HG03571 (cell line): Measurements from ENCODE around the gene DEPDC5.

Experiments used
- ATAC-seq: cut with Tn5 transposase; IDR thresholded peaks from one replicate; pipeline ENCODE4 v1.9.1; 2021; ENCODE audit not compliant: unreplicated experiment

Gene DEPDC5

DNA sequence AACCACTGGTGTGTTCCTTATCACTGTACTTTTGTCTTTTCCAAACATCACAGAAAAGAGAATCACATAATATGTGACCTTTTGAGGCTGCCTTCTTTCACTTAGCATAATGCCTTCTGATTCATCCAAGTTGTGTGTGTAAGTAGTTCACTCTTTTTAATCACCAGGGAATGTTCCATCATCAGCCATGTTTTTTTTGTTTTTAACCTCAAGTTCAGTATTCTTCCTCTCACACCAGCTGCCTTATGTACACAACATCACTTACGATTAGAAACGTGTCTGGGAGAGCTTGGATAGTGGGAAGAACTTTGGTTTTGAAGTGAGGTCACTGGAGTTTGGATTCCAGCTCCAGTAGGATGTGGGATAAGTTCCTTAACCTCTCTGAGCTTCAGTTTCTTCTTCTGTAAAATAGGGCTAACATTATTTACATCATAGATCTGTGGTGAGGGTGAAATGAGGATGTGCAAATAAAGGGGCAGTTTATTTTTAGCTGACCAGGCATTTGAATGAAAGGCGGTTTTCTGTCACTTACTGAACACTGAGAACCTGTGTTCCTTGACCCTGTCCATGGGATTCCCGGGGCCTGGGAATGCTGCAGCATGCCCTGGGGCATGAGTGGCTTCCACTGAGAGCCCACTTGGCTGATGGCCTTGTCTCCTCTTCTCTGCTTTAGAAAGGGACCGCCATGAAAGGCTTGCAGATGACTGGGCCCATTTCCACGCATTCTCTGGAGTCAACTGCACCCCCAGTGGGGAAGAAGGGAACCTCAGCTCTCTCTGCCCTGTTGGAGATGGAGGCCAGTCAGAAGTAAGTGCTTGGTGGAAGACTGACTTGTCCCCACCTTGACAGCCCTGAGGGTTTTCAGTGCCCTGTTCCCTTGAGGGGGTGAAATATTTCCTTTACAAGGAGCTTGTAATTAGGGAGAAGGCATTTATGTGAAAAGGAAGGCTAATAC lies 92.6 kb downstream of the DEPDC5 start:
- no peak for ATAC-seq

DNA sequence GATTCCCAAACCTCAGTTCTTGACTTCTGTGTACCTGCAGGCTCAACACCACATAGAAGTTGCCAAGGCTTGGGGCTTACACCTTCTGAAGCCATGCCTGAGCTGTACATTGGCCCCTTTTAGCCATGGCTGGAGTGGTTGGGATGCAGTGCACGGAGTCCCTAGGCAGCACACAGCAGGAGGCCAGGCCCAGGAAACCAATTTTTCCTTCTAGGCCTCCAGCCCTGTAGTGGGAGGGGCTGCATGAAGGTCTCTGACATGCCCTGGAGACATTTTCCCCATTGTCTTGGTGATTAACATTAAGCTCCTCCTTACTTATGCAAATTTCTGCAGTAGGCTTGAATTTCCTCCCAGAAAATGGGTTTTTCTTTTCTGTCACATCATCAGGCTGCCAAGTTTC lies 94.6 kb downstream of the DEPDC5 start:
- no peak for ATAC-seq

DNA sequence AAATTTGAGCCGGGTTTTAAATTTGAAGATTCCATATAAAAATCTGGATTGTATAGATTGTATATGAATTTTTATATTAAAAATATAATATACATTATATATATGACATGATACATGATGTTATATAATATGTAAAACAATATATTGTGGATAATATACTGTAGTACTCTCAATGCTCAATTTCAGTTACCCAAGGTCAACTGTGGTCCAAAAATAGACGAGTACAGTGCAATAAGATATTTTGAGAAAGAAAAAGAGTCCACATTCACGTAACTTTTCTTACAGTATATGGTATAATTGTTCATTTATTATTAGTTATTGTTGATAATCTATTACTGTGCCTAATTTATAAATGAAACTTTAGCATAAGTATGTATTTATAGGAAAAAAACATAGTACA lies 96.3 kb downstream of the DEPDC5 start:
- no peak for ATAC-seq

DNA sequence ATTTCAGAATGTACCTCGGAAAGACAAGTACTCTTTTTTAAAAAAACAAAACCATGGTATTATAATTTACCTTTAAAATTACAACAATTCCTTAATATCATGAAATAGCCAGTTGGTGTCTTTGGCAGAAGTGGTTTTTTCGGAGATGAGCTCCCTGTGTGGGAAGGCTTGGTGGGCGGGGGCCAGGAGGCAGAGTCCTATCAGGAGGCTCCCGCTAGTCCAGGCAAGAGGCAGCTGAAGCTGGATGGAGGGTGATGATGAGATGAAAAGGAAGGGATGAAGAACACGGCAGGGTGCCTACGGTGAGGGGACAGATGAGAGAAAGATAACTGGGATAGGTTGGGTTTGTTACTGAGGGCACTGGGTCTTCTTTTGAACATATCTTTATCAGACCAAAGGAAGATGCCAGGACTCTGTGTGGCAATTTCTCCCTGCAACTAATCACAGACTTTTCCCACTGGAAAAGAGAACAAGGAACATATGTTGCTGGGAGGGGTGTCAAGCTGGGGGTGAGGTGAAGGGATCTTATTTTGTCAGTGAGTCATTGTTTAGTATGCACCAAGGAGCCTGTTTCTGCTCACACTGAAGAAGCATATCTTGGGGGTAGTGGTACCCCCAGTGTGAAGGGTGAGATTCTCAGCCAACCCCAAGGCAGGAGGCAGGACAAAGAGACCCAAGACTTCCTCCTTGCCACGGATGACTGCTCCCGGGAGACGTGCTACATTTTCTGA lies 99.0 kb downstream of the DEPDC5 start:
- ATAC-seq = no peak

DNA sequence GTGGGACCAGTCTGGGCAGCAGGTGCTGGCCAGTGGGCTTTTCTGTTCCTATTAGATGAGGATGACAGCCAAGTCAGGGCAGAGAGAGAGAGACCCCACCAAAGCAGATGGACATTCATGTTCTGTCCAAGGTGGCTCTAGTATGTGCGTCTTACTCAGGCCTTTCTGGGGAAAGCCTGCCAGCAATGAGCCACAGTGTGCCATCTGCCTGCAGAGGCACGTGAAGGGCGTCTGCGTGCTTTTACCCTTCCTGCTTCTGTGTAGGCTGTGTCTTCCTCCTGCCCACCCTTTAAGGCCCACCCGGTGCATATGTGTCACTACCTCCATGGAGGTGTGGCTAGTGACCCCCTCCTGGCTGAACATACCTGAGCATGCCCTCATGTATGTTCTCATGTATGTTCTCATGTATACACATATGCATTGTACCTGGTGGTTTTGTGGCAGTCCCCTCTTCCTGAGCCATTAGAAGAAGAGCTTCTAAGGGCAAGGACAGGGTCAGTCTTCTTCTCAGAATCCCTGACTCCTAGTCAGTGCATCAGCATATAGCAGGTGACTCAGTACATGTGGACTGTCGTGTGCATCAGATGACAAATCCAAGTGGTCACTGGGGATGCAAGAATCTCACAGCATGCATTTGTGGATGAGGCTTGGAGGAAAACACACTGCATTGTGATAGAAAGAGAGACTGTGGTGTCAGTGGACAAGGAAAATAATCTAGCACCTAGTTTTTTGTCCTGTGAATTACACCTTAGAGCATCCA lies 100.1 kb downstream of the DEPDC5 start:
- no peak for ATAC-seq

DNA sequence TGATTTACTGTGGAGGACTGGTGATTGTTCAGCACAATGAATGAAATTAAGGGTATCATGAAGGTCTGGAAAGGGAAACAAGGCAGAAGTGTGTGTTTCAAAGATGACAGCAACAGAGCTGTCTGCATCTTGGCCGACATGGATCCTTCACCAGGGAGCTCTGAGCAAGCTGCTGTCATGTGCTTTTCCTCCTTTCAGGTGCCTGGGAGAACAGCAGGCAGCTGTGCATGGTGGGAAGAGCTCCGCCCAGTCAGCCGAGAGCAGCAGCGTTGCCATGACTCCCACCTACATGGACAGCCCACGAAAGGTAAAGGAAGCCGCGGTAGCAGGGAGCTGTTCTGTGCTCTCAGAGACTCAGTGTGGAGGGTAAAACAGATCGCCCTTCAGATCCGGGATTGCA lies 103.4 kb downstream of the DEPDC5 start:
- no peak for ATAC-seq

DNA sequence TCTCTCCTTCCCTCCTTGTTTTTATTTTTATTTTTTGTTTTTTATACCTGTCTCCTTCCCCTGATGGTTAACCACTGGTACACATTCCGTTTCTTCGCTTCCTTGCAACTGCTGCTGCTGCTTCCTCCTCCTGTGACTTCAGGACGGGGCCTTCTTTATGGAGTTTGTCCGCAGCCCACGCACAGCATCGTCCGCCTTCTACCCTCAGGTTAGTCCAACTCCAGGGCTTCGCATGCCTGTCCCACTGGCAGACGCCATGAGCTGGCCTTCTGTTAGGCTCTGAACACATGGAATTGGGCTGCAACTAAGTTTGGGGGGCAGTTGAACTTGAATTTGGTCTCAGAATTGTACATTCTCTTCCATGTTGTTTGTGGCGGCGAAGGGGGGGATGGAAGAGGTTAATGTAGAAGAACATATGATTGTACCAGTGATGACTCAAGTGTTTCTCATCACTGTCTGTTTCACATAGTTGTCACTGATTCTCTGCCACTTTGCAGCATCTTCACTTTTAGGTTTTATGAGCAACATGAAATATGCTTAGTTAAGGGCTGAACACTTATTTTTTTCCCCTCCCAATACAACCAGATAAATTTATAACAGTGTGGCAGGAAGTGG lies 107.5 kb downstream of the DEPDC5 start:
- no peak for ATAC-seq

DNA sequence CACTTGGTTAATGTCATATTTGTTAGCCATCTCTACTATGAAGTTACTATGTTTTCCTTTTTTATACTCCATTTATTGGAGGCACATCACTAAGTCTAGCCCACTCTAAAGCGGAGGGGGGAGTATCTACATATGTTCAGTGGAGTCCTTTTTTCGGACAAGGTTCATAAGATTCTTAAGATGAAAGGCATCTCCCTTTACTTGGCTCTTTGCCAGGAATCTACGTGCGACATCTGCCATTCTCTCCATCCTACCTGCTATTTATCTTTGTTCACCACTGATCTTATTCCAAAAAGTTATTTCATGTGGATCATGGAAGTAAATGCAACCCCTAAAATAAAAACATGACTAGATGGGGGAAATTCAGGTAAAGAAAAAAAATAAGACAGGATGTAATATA lies 113.1 kb downstream of the DEPDC5 start:
- ATAC-seq = no peak

DNA sequence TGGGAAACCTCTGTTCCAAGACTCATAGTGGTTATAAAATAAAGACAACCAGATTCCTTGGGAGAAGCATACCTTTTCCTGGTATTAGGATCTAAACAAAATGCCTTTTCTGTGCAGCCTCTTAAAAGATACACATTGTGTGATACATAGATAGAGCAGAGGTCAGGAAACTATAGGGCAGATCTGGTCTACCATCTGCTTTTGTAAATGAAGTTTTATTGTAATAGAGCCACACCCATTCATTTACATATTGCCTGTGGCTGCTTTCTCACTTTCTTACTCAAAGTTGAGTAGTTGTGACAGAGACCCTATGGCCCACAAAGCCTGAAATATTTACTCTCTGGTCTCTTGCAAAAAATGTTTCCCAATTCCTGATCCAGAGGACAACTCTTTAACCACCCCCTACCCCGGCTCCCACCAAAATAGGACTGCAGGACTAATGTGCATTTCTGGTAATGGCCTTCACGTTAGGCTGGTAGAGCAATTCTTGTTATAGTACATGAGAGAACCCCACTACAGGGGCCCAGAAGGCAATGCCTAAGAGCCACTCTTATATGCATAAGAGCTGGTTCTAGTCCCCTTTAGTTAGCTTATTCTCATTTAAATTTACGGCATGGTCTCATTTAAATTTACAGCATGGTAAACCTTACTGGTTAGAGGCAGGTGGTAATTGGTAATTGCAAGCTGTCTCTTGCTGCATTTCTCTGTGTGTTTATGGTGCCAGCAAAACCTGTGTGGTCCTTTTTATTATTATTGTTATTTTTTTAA lies 113.8 kb downstream of the DEPDC5 start:
- no peak for ATAC-seq

DNA sequence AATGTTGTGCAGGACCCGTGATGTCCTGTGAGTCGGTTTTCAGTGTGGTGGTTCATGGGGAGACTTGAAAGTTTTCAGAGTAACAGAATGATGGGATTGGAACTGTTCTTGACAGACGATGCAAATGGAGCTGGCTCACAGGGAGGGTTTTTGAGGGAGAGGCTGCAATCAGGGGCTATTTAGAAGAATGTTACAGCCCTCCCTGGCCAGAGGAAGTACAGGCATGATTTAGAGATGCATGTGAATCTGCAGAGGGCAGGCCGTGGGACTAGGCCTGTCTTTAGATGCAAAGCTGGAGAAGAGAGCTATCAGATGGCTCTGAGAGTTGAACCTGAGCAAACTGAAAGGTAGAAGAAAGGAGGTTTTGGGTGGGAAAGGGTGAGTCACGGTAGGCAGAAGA lies 115.9 kb downstream of the DEPDC5 start:
- no peak for ATAC-seq

DNA sequence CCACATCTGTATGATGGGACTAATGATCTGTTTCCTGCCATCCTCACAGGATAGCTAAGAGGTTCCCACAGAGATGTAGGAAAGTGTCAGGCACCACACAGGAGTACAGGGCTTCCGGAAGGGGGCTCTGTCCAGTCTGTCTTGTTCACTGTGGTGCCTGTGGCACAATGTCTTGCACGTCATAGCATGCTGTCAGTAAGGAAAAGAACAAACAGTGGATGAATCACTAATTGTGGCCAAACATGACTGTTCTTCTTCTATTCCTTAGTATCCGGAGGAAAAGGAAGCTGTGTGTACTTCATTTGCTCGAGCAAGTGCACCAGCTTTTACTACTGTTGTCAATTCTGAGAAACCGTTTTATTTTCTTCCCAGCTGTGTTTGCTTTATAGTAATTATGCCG lies 117.1 kb downstream of the DEPDC5 start:
- ATAC-seq = no peak

DNA sequence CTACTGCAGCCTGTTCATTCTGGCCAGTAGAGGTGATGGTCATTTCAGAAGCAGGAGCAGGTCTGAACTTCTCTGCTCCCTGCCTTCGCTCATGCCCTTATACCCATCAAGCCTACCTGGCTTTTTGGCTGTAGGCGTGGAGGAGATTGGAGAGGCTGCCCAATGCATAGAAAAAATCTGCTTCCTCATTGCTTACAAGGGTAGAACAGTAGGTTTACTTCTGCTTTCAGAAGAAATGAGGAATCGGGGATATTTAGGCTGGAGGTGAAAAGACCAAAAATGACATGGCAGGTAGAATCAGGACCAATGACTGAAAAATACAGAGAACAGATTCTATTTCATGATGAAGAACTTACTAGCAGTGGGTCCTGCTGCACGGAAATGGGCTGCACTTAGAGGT lies 117.7 kb downstream of the DEPDC5 start:
- ATAC-seq = no peak

DNA sequence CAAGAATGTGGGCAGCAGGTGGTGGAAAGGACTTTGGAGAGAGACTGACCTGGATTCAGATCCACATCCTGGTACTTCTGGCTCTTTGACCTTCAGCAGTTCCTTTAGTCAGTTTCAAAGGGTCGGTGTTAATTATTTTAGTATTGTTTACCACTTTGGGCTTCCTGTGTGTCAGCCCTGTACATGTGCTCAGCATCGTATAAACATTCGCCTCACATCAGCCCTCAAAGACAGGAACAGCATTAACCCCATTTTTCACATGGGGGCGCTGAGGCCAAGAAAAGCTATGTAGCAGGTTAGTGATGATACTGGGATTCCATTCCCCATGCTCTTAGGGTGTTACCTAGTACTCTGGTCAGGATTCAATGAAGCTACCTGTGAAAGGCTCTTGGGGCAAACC lies 118.4 kb downstream of the DEPDC5 start:
- no peak for ATAC-seq

DNA sequence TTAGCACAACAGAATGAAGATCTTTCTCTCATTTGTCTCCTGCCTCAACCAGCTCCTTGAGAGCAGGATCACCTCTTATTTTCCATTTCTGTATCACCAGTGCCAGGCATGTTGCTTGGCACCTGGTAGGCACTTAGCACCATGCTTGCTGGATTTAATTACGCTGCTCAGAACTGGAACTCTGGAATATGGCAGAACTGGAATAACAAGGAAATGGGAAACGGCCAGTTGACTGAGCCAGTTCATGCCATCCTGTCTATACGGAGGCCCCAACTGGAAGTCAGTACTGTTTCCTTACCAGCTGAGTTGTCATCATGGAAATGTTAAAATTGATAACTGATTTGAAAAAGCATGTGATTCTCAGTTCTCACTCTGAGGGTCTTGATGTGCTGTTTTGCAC lies 121.0 kb downstream of the DEPDC5 start:
- no peak for ATAC-seq

DNA sequence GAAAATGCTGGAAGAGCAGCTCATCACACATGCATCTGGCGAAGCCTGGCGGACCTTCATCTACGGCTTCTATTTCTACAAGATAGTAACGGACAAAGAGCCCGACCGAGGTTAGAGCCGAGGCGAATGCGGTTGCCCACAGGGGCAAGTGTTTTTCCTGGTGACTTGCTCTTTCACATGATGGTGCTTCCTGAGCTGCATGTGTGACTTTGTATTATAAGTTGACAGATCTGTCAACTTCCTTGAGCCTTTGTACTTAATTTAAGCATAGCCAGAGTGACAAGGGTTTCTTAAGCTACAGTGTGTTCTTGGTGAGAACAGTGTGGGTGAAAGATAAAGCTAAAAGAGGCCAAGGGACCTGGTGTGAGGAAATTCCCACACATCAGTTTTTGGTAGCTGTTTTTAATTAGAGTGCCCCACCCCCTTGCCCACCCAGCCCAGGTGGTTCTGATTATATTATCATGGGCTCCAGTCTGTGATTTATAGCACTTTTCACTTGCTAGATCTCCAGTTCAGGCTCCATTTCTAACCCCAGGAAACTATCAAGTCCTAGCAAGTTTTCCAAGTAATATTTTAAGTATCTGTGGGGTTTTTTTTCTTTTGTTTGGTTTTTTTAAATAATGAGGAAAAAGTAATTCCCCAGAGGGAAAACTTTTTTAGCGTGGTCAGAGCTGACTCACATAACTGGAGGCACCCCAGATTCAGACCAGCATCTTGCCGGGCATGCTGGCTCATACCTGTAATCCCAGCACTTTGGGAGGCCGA lies 122.5 kb downstream of the DEPDC5 start:
- no peak for ATAC-seq

DNA sequence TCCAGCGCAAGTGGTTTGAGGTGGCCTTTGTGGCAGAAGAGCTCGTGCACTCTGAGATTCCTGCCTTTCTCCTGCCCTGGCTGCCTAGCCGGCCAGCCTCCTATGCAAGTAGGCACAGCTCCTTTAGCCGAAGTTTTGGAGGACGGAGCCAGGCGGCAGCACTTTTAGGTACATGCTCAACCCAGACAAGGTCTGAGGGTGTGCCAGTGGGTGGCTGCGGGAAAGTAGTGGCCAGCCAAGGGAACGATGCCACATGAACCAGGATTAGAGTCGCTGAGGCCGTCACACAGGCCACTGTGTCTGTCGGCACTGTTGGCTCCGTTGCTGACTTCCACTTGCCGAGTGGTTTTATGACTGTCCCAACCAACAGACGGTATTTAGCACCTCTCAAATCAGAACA lies 125.8 kb downstream of the DEPDC5 start:
- ATAC-seq = no peak

DNA sequence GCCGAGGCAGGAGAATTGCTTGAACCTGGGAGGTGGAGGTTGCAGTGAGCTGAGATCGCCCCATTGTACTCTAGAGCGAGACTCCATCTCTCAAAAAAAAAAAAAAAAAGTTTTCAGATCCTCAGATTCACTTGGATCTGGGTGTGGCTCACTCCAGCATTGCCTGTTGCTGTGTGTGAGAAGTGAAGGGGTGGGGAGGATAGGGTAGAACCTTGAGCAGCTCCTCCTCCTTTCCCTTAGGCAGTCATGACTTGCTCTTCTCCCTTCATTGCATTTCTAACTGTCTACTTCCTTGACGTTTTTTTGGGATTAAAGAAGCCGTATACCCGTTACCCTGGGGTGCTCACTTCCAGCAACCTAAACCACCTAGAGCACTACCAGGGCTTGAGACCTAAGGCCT lies 127.4 kb downstream of the DEPDC5 start:
- no peak for ATAC-seq

DNA sequence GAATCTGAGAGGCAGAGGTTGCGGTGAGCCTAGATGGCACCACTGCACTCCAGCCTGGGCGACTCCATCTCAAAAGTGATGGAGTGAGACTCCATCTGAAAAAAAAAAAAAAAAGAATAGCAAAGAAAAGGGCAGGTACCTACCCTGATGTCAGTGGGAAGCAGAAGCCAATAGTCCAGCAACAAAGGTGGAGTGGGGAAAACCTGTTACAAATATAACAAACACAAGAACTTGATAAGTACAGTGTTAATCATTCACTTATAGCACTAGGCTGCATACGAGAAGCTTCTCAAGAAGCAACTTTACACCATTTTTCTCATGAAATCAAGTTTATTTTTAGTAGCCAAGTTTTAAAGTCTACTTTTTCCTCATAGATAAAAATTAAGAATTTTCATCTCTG lies 128.0 kb downstream of the DEPDC5 start:
- no peak for ATAC-seq

DNA sequence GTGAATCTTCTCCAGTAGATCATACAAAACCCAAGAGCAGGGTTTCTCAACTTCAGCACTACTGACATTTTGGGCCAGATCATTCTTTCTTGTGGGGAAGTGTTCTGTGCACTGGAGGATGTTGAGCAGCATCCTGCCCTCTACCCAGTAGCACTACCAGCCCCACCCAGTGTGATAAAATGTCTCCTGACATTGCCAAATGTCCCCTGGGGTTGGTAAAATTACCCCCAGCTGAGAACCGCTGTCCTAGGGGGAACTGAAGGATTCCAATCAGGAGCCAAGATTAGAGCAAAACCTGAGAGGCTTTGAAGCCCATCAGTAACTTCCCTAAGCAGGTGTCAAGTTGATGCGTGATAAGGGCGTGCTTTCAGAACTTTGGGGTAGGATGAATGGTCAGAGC lies 129.2 kb downstream of the DEPDC5 start:
- ATAC-seq = no peak

DNA sequence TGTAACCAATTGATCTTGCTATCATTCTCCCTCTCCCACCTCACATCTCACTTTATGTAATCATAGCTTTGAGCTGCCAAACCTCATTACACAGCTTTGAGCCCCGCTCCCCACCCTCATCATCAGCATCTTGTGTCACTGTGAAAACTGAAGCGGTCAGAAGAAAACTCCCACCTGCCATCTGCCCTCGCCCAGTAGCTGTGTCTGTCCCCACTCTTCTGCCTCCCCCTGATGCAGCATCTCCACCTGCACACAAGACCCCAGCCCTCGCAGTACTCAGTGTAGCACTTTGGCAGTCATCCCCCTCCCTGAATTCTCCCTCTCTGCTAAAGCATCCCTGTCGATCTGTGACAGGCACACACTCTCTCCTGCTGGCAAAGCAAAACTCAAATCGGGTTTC lies 130.2 kb downstream of the DEPDC5 start:
- ATAC-seq = no peak
